GM12864 (cell line): ENCODE measurements around the gene LTO1.
"Not testable (repeated sequence)": the region's sequence is repeated elsewhere in the genome, so short reads cannot be mapped to it uniquely, and the experiment has no call there.

Source experiments
- DNase-seq: peaks from one replicate; pipeline ENCODE4 v3.0.0-alpha.2; 2011; ENCODE audit warnings: low read depth
- H3K4me3 ChIP-seq: 2 replicates; pipeline ENCODE4 v1.5.1; 2011; ENCODE audit warnings: mild to moderate bottlenecking, low read depth, low read length, control low read depth
- CTCF ChIP-seq: IDR thresholded peaks from 2 replicates; pipeline ENCODE4 v1.5.1; 2011; ENCODE audit warnings: low read depth, mild to moderate bottlenecking, moderate library complexity, low read length, control low read depth, inconsistent platforms; ENCODE audit errors: missing control alignments

LTO1 gene

DNA sequence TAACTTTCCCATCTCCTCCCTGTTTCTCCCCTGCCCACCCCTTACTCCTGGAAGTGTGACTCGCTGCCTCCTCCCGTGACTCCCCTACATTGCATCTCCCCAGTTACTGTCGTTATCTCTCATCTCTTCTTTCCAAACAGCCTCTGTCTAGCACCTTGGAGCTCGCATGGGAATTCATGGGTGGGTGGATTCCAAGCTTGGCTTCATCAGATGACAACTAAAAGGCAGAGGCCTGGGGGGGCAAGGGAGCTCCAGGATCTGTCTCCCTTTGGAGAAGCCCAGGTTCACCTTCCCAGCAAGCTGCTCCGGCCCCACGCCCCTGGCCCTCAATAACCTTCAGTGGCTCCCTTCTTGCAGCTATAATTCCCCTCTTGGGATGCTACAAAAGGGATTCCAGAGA lies 41.1 kb downstream of the LTO1 start:
- no peak for TF ChIP-seq CTCF
- no peak overlapping the region for H3K4me3 ChIP-seq
- no peak for DNase-seq

- no peak for TF ChIP-seq CTCF
- no peak for DNase-seq
- H3K4me3 ChIP-seq = no peak overlapping the region
Measured at GRCh38 chr11:69632900-69633299, 42.3 kb downstream of the LTO1 start.

GRCh38 chr11:69630424-69630823 lies 44.7 kb downstream of the LTO1 start:
- no peak overlapping the region for H3K4me3 ChIP-seq
- TF ChIP-seq CTCF = no peak

GRCh38 chr11:69630017-69630416 lies 45.1 kb downstream of the LTO1 start:
- TF ChIP-seq CTCF = no peak
- H3K4me3 ChIP-seq = no peak overlapping the region
- DNase-seq = no peak

More at GRCh38 chr11:69630424-69630823, 44.7 kb downstream of the LTO1 start:
- DNase-seq = no peak

GRCh38 chr11:69627551-69627950 lies 47.6 kb downstream of the LTO1 start:
- H3K4me3 ChIP-seq = no peak overlapping the region
- no peak for TF ChIP-seq CTCF
- no peak for DNase-seq

DNA sequence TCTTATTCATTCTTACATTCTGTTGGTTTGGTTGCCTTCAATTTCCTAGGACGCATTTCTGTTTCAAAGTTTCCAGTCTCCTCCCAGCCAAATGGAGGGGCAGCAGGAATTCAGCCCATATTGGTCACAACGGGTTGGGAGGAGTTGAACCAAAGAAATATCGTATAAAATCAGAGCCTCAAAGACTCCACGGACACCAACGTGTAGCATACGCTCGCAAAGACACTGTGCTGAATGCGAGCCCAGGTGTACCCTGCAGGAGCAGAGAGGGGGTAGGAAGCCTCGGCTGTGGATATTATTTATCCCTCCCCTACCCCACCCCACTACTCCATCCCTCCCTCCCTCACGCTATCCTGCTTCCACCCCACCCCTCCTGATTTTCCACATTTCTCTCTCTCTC lies 49.7 kb downstream of the LTO1 start:
- TF ChIP-seq CTCF = no peak
- no peak for DNase-seq
- H3K4me3 ChIP-seq = no peak overlapping the region

DNA sequence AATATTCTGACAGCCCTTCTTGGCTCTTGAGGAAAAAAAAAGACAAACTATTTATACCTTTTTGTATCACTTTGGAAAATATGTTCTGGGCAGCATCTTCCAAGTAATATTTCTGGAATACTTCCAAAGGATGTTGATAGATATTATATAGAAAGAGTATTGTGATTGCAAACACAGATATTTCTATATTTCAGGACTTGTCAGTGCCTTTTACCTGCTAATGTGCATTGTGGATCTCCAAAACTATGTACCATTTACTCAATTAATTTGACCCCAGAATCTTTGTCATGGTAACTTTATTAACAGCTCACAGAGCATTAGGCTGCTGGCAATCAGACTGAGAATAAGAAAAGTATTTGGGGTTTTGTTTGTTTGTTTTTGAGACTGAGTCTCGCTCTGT lies 50.9 kb downstream of the LTO1 start:
- no peak for TF ChIP-seq CTCF
- no peak overlapping the region for H3K4me3 ChIP-seq
- DNase-seq = no peak

DNA sequence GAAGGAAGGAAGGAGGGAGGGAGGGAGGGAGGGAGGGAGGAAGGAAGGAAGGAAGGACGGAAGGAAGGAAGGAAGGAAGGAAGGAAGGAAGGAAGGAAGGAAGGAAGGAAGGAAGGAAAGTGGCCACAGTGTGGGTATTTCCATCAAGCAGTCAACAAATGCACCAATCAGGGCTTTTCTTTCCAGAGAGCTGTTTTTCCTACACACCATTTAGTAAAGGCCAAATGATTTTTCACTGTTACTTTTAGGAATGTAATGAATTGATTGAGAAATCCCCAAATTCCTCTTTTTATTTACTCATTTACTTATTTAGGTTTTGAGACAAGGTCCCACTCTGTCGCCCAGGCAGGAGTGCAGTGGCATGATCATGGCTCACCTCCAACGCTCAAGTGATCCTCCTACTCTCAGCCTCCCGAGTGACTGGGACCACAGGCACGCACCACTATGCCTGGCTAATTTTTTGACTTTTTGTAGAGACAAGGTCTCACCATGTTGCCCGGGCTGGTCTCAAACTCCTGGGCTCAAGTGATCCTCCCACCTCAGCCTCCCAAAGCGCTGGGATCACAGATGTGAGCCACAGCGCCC lies 53.0 kb downstream of the LTO1 start:
- not testable (repeated sequence) for H3K4me3 ChIP-seq, DNase-seq
